ENCODE measurements around the gene PPBP.

Gene PPBP

DNA sequence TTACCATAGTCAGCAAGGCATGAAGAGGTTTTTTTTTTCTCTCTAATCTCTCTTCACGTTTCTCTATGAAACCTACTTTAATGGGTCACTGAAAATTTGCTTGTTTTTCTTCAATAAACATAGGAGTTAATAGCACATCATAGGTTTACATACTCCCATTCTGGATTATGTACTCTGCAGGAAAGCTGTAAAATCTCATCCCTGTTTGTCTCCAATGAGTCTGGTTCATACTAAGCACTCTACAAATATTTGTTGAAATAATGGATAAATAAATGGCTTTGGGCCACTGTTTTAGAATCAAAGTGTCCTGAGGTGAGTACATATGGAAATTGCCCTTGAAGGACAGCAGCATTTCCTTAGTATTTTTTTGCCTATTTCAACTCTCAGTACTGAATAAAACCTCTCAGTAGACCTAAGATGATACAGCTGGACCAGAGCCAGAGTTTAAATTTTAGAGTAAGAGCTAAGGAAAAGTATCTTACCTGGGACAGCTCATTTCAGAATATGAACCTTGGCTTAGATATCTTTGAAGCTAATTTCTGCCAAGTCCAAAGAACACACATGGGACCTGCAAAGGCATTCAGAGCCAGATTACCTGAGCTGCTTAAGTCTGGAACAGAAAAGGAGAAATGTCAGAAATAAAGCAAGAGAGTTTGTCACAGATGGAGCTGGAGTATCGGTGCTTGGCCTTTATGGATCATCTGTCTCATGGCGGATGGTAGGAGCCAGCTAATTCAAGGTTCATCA, 40.6 kb downstream of the PPBP start:
- no peak for DNase-seq

DNA sequence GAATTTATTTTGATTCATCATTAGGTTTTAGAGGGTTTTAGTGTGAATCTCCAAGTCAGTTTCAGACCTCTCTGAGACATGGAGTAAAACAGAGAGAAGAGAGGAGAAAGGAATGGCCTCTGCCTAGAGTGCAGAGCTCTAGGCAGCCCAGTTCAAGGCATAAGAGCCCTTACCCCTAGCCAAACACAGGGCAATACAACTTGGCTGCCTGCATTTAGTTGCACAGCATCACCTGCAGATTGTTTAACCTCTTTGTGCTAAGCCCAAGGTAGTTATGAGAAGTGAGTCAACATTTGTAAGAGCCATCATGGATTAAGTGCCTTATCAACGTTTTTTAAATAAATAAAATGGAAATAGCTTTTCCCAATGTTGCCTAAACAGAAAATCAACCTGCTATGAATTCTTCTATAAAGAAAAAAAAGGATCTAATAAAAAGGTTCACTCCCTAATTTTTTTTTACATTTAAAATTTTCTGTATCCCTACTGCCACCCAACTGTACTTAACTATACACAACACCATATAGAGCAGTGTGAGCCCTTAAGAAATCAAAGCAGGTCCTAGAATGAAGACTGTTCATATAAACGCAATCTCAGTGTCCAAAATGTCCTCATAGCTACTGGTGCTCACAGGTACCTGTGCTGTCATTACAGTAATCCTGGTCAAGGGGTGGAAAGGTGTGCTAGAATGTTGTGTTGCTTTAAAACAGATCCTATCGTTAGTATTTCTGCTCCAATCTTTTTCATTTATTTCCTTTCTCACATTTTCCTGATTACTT, 42.1 kb downstream of the PPBP start:
- no peak for DNase-seq

GRCh38 chr4:73945140-73945539, 42.9 kb downstream of the PPBP start:
- DNase-seq, result no peak

DNA sequence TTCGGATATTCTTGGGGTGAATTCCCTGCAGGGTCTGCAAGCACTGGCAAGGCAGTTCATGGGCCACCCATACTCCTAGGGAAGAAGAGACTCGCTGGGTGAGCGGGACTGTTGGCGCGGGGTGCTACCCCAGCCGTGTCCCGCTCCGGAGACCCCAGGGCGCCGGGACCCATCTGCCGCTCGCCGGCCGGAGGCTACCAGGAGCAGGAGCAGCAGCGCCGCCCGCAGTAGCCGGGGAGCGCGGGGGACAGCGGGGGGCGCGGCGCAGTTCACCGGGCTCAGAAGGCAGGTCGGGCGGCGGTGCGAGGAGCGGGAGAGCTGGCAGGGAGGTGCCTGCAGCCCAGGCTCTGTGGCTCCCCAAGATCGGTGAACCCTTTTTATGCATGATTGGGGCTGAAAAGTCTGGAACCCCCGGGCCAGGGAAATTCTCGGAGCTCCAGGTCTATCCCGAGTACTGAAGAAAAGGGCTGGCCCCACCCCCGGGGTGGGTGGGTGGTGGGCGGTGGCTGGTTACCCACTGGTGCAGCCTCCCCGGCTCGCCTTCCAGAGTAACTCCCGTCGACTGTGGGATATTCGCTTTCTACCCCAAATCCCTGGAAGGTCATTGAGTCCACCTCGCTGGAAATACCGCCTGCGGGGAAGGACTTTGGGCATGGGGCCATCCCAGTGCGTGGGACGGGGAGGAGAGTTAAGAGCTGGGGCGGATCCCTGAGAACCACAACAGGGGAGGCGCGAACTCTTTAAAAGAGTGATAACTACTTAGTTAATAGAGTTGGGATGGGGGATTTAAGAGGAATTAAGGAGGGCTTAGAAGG, 43.7 kb downstream of the PPBP start:
- no peak for DNase-seq

DNA sequence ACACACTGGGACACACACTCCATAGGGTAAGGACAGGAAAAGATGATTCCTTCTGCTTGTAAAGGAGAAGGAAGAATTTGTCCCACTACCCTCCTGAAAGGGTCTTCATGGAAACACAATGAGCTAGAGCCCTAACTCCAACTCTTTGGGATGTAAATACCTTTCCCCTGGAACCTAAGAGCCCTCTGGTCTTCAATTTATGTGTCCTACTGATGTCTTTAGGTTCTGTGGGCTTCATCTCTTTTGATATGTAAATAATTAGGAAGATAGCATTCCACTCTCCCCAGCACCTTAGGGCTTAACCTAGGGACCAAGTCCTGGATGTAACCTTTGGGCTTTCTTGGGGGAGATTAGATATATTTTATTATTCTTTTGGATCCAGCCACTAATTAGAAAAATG, 44.4 kb downstream of the PPBP start:
- no peak for DNase-seq

- no peak for DNase-seq
Observed at GRCh38 chr4:73936969-73937368, 51.0 kb downstream of the PPBP start.
